Subcutaneous adipose tissue (tissue), 4 donors: ENCODE measurements around the gene LRMDA. TPM values are rescaled to one million over a fixed set of nuclear protein-coding genes. Genes with fewer than 3 reads are reported as not detected.

Experiments used
- CTCF ChIP-seq: fragments of 450-650 bp; IDR thresholded peaks from one replicate; pipeline ENCODE4 v1.5.1; 2016; ENCODE audit warnings: low read depth, mild to moderate bottlenecking, control low read depth, antibody characterized with exemption, moderate library complexity
- total RNA-seq, 4 donors: library from RNA; depleted of rRNA; stranded (reverse); fragments of >200 nt; gene quantifications; one replicate each; pipeline ENCODE4 v1.1.0, GENCODE V29; 2016

LRMDA gene
- total RNA-seq, 4 donors from 2014 or later = 17.4 to 92.1 (median 22.8) TPM

GRCh38 chr10:76085002-76085816 is 653.8 kb downstream of the LRMDA start:
- TF ChIP-seq CTCF = no peak

GRCh38 chr10:76085817-76086167 is 654.4 kb downstream of the LRMDA start:
- no peak for TF ChIP-seq CTCF

- TF ChIP-seq CTCF = no peak
These were observed 654.8 kb downstream of the LRMDA start for GRCh38 chr10:76086170-76086760.

GRCh38 chr10:76086761-76087639 is 655.6 kb downstream of the LRMDA start:
- TF ChIP-seq CTCF = no peak

- TF ChIP-seq CTCF = no peak
These were observed 656.6 kb downstream of the LRMDA start for GRCh38 chr10:76088008-76088407.

- no peak for TF ChIP-seq CTCF
These were observed 657.6 kb downstream of the LRMDA start for GRCh38 chr10:76088980-76089379.
